ENCODE measurements around the gene RASL11A.
"Not testable (repeated sequence)": the region's sequence is repeated elsewhere in the genome, so short reads cannot be mapped to it uniquely, and the experiment has no call there.

RASL11A gene

DNA sequence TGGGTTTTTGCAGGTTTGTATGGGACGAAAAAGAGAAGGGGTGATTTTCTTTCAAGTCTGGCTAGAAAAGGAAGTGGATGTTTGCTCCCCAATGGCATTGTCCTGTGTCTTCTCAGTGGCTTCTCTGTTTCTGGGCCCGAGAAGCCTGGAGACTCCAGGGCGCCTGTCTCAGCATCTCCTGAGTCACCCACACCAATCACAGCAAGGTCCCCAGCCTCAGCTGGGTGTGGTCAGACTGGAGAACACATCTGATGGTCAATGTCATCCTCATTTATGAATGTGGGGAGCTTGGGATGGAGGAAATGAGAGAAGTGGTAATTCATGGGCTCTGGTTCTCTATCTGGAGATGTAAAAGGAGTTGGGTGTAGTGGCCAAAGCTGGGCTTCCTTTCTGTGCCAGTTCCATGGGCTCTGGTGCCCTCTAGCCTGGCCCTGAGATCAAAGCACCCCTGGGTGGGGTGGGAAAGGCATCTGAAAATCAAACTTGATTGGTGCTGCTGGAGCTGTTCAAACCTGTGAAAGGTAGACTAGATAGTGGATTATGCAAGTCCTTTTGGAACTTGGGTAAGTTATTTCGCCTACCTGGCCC lies 13.4 kb downstream of the RASL11A start:
- Histone ChIP-seq H3K9me3 (ENCODE audit: severe bottlenecking) (no peaks in the 10 kb centered on the region), H3K27ac (no peak overlapping the region), H3K4me3 (ENCODE audit: low read depth, low read length) (no peak overlapping the region), H3K27me3 (ENCODE audit: insufficient read depth, low read depth, severe bottlenecking) (no peaks in the 10 kb centered on the region), H3K36me3 (no peaks in the 10 kb centered on the region)
- DNase-seq = peak; percentile 38
- TF ChIP-seq, protein P1, sequence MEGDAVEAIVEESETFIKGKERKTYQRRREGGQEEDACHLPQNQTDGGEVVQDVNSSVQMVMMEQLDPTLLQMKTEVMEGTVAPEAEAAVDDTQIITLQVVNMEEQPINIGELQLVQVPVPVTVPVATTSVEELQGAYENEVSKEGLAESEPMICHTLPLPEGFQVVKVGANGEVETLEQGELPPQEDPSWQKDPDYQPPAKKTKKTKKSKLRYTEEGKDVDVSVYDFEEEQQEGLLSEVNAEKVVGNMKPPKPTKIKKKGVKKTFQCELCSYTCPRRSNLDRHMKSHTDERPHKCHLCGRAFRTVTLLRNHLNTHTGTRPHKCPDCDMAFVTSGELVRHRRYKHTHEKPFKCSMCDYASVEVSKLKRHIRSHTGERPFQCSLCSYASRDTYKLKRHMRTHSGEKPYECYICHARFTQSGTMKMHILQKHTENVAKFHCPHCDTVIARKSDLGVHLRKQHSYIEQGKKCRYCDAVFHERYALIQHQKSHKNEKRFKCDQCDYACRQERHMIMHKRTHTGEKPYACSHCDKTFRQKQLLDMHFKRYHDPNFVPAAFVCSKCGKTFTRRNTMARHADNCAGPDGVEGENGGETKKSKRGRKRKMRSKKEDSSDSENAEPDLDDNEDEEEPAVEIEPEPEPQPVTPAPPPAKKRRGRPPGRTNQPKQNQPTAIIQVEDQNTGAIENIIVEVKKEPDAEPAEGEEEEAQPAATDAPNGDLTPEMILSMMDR (IDR thresholded peaks at IDR 0.05; ENCODE audit: low read depth, low read length) = peak; percentile 58

DNA sequence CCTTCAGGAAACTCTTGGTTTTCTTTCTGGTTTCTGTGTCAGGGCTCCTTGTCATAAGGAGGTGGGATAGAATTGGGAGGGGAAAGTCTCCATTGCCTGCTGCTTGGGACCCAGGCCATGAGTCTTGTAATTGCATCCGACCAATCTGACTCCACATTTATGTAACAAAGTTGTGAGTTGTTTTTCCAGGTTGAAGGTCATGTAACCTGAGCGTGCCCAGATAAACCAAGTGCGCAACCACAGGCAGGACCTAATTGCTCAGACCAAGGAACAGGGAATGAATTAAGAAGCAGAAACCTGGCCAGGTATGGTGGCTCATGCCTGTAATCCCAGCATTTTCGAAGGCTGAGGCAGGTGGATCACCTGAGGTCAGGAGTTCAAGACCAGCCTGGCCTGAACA lies 17.8 kb downstream of the RASL11A start:
- TF ChIP-seq, protein P1 (IDR thresholded peaks at IDR 0.05; ENCODE audit: low read depth, low read length) = no peak
- DNase-seq = no peak
- no peaks in the 10 kb centered on the region for H3K27me3 ChIP-seq (ENCODE audit: insufficient read depth, low read depth, severe bottlenecking)
- H3K9me3 ChIP-seq (ENCODE audit: severe bottlenecking) = peaks cover 5% of the 10 kb centered on the region
- no peaks in the 10 kb centered on the region for H3K36me3 ChIP-seq
- H3K27ac ChIP-seq = no peak overlapping the region
- no peak overlapping the region for H3K4me3 ChIP-seq (ENCODE audit: low read depth, low read length)

DNA sequence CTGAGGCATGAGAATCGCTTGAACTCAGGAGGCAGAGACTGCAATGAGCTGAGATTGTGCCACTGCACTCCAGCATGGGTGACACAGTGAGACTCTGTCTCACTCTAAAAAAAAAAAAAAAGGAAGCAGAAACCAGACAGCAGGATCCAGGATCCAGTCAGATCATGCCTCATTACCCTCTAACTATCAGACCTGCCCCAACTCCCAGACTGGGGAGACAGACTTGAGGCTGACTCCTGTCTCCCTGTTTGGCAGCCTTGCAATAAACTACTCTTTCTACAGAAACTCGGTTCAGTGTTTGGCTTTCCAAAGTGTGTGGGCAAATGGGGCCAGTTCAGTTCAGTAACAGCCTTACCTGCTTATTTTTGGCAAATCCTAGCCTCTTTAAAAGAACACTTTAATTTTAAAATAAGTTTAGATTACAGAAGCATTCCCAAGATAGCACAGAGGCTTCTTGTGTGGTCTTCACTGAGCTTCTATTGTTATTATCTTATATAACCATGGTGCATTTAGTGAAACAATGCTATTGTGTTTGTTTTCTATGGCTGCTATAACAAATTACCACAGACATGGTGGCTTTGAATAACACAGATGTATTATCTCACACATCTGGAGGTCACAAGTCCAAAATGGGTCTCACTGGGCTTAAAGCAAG lies 18.5 kb downstream of the RASL11A start:
- Histone ChIP-seq H3K27ac (no peak overlapping the region), H3K27me3 (ENCODE audit: insufficient read depth, low read depth, severe bottlenecking) (no peaks in the 10 kb centered on the region), H3K36me3 (no peaks in the 10 kb centered on the region), H3K4me3 (ENCODE audit: low read depth, low read length) (no peak overlapping the region), H3K9me3 (ENCODE audit: severe bottlenecking) (peaks cover 5% of the 10 kb centered on the region)
- TF ChIP-seq, protein P1 (IDR thresholded peaks at IDR 0.05; ENCODE audit: low read depth, low read length) = no peak
- no peak for DNase-seq

DNA sequence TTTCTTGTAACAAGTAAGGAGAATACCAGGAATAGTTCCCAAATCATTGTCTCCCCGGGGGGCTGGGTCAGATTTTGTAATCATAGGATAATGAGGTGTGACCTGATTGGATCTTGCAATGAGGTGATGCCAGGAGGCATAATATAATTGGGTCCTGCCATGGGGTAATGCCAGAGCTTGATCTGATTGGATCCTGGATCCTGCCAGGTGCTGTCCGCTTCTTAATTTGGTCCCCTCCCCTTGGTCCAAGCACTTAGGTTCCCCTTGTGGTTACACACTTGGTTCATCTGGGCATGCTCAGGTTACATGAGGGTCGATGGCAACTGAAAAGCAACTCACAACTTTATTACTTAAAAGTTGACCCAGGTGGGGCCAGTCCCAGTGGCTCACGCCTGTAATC lies 20.1 kb downstream of the RASL11A start:
- H3K9me3 ChIP-seq (ENCODE audit: severe bottlenecking) = peaks cover 5% of the 10 kb centered on the region
- no peak for DNase-seq
- H3K27me3 ChIP-seq (ENCODE audit: insufficient read depth, low read depth, severe bottlenecking) = no peaks in the 10 kb centered on the region
- no peak overlapping the region for H3K27ac ChIP-seq
- no peaks in the 10 kb centered on the region for H3K36me3 ChIP-seq
- TF ChIP-seq, protein P1 (IDR thresholded peaks at IDR 0.05; ENCODE audit: low read depth, low read length) = no peak
- no peak overlapping the region for H3K4me3 ChIP-seq (ENCODE audit: low read depth, low read length)

DNA sequence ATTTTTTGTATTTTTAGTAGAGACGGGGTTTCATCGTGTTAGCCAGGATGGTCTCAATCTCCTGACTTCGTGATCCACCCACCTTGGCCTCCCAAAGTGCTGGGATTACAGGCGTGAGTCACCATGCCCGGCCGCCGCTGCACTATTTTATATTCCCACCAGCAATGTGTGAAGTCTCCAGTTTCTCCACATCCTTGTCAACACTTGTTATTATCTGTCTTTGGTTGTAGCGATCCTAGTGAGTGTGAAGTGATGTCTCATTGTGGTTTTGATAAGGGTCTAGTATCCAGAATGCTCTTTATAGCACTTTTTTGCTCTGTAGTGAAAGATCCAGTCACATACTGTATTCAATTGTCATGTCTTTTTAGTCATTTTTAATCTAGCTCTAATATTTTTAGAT lies 21.3 kb downstream of the RASL11A start:
- H3K27ac ChIP-seq; H3K36me3 ChIP-seq; DNase-seq; H3K4me3 ChIP-seq (ENCODE audit: low read depth, low read length); H3K27me3 ChIP-seq (ENCODE audit: insufficient read depth, low read depth, severe bottlenecking); H3K9me3 ChIP-seq (ENCODE audit: severe bottlenecking): not testable (repeated sequence)

DNA sequence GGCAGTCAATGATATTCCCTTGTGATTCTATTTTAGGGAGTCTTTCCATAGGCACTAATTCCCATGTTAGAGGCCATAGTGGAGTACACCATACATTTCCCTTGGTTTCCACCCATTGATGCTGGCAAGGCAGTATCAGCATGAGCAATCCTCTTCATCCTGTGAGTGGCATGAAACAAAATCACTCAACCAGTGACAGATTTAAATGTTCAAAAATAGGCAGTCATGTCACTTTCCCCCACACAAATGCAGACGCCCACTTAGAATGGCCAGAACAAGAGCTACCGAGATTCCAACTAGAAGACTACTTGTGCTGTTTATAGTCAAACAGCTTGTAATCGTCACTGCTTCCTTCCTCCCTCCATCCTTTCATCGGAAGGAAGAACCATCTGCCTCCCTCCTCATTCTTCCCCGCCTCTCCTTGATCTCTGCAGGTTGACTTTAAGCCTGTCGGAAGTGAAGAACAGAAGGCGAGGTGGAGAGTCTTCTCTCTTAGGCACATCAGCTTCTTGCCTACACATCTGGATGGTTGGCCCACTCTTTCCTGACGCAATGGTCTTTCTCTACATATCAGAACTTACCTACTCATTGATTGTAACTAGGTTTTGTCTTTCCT lies 22.6 kb downstream of the RASL11A start:
- H3K27ac ChIP-seq = no peak overlapping the region
- TF ChIP-seq, protein P1 (IDR thresholded peaks at IDR 0.05; ENCODE audit: low read depth, low read length) = no peak
- peaks cover 5% of the 10 kb centered on the region for H3K9me3 ChIP-seq (ENCODE audit: severe bottlenecking)
- H3K27me3 ChIP-seq (ENCODE audit: insufficient read depth, low read depth, severe bottlenecking) = no peaks in the 10 kb centered on the region
- H3K4me3 ChIP-seq (ENCODE audit: low read depth, low read length) = no peak overlapping the region
- DNase-seq = no peak
- H3K36me3 ChIP-seq = no peaks in the 10 kb centered on the region

Measured in WERI-Rb-1 (cell line).